ENCODE results near the gene CWC25. TPM values are rescaled to one million over a fixed set of nuclear protein-coding genes. Genes with fewer than 3 reads are reported as not detected.

CWC25 gene
- total RNA-seq, 2 donors from 2014 or later = 9.0 to 9.5 TPM

DNA sequence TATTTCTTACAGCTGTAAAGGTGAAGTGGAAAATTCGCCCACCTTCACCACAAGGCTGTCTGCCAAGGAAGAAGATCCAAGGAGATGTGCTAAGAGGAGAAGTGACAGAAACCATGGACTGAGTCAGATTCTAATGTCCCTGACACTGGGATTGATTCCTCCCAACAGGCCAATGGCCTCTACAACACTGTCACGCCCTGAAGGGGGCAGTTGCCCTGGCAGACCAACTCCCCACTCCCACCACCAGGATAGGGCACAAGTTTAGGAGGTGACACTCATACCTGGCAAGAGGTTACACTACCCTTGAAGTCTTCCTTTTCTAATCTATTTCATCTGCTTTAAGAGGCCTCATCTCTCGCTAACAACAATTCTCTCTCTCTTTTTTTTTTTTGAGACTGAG is 41.9 kb downstream of the CWC25 start:
- peaks cover 87% of the 10 kb centered on the region for H3K36me3 ChIP-seq

DNA sequence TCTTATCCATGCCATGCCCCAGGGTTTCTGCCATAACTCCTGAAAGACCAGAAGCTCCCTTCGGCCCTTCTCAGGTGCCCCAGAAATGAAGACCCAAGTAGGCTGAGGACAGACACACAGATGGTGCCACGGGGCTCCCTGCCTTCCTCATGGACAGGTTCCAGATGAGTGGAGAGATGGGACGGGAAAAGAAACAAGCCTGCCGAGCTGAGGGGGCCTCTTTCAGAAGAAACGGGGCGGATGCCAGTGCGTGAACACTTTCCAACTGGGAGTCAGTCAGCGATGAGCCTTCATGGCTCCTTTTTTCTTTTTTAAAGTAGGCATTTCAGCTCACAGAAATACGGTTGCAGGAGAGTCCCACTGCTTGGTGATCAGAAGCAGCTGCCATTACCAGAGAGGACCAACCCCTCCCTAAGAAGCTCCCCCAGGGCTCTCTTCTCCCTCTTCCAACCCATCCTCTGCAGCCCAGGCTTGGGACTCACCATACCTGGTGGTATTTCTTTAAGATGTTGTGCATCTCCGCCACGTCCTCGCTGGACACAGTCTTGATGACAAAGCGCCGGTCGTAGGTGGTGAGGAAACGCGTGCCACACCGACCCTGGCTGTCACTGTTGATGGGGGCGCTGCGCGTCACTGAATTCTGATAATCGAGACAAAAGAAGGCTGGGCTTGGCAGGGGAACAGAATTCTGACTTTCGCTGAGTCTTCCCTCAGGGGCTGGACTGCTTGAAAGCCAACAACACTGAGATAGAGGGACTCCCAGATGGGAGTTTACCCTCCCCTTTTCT is 45.0 kb downstream of the CWC25 start:
- Histone ChIP-seq H3K4me3 (no peak overlapping the region), H3K4me1 (no peaks in the 10 kb centered on the region), H3K36me3 (peaks cover 99% of the 10 kb centered on the region), H3K27me3 (no peaks in the 10 kb centered on the region), H3K9me3 (no peaks in the 10 kb centered on the region), H3K27ac (no peak overlapping the region)
- TF ChIP-seq, protein P1, sequence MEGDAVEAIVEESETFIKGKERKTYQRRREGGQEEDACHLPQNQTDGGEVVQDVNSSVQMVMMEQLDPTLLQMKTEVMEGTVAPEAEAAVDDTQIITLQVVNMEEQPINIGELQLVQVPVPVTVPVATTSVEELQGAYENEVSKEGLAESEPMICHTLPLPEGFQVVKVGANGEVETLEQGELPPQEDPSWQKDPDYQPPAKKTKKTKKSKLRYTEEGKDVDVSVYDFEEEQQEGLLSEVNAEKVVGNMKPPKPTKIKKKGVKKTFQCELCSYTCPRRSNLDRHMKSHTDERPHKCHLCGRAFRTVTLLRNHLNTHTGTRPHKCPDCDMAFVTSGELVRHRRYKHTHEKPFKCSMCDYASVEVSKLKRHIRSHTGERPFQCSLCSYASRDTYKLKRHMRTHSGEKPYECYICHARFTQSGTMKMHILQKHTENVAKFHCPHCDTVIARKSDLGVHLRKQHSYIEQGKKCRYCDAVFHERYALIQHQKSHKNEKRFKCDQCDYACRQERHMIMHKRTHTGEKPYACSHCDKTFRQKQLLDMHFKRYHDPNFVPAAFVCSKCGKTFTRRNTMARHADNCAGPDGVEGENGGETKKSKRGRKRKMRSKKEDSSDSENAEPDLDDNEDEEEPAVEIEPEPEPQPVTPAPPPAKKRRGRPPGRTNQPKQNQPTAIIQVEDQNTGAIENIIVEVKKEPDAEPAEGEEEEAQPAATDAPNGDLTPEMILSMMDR (IDR thresholded peaks at IDR 0.05) = no peak
- DNase-seq (ENCODE audit: low spot score) = no peak

More for the DNA sequence above, 41.9 kb downstream of the CWC25 start:
- H3K4me1 ChIP-seq = no peaks in the 10 kb centered on the region
- TF ChIP-seq, protein P1 (IDR thresholded peaks at IDR 0.05) = no peak
- DNase-seq (ENCODE audit: low spot score) = no peak
- no peaks in the 10 kb centered on the region for H3K9me3 ChIP-seq
- no peak overlapping the region for H3K27ac ChIP-seq
- H3K4me3 ChIP-seq = no peak overlapping the region
- H3K27me3 ChIP-seq = no peaks in the 10 kb centered on the region

DNA sequence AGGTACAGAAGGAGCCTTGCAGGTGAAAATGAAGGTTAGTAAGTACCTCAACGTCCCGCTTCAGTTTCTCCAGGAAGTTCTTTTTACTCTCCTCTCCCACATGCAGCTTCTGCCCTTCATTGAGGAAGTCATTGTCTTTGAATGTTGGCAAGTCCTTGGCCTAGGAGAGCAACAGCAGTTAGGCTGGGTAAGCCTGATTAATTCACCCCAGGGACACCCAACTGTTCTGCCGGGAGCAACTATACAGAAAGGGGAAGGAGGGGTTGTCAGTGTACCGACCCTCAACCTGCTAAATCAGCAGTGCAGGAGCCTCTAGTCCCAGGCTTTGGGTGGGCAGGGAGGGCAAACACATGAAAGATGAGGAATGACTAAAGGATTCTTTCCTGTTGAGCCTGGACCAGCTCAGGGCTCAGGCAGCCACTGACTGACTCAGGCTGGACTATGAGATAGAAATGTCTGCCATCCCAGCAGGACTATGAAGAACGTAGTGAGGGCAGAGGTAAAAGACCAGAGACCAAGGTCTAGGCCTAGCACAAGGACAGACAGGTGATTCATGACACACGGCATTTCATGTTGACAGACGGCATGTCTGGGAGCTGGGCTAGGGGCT is 47.4 kb downstream of the CWC25 start:
- Histone ChIP-seq H3K27me3 (no peaks in the 10 kb centered on the region), H3K4me1 (no peaks in the 10 kb centered on the region), H3K9me3 (no peaks in the 10 kb centered on the region), H3K36me3 (peaks cover 97% of the 10 kb centered on the region), H3K27ac (no peak overlapping the region), H3K4me3 (no peak overlapping the region)
- no peak for DNase-seq (ENCODE audit: low spot score)
- TF ChIP-seq, protein P1 (IDR thresholded peaks at IDR 0.05) = no peak

DNA sequence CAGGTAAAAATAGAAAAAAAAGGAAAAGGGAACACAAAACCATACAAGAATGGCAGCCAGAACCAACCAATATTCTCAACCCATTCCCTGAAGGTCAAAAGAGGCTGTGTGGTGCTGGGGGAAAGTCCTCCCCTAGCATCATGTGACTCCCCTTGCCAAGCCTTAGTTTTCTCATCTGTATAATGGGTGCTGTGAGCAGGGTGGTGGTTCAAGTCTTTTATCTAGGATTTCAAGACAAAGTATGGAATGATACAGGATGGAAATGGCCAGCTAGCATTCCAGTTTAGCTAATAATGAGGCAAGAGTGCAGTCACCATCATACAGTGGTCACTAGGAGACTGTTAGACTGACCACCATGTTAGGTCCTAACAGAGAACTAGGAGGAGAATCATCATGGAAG is 51.9 kb downstream of the CWC25 start:
- Histone ChIP-seq H3K4me3 (no peak overlapping the region), H3K4me1 (peaks cover 0 to 5% of the 10 kb centered on the region in 2 donors), H3K36me3 (peaks cover 96% of the 10 kb centered on the region), H3K27me3 (no peaks in the 10 kb centered on the region), H3K27ac (no peak overlapping the region), H3K9me3 (no peaks in the 10 kb centered on the region)
- DNase-seq (ENCODE audit: low spot score) = no peak
- TF ChIP-seq, protein P1 (IDR thresholded peaks at IDR 0.05) = no peak

DNA sequence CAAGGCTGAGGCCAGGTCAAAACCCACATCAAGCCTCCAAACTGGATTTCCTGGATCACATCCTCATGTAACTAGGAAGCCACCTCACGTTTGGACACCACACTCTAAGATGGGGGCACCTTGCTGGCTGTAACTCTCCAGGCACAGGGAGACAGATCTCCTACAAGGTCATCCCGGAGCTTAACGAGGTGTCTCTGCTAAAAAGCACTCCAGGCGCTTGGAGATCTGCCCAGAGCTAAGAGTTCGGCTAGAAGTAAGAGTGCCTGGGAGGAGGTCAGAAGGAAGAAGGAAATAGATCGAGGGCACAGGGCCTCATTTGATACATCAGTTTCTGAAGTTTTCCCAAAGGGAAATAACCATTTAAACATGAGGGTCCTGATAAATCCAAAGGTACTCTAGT is 56.7 kb downstream of the CWC25 start:
- DNase-seq (ENCODE audit: low spot score) = no peak
- Histone ChIP-seq H3K4me1 (peaks cover 0 to 10% of the 10 kb centered on the region in 2 donors), H3K27me3 (no peaks in the 10 kb centered on the region), H3K4me3 (no peak overlapping the region), H3K27ac (peak overlapping the region in 1 of 2 donors; percentile 35), H3K36me3 (peaks cover 91% of the 10 kb centered on the region), H3K9me3 (no peaks in the 10 kb centered on the region)
- TF ChIP-seq, protein P1 (IDR thresholded peaks at IDR 0.05) = no peak
